Heart left ventricle (tissue), 16 donors: ENCODE results near the gene NPPC. TPM values are rescaled to one million over a fixed set of nuclear protein-coding genes. Genes with fewer than 3 reads are reported as not detected.
A peak's percentile ranks its signal among the peaks of the same experiment; 100 is the strongest.

Source experiments
- ATAC-seq, 4 donors: fragments of 200-7000 bp; cut with Tn5 transposase; one replicate each; pipeline ENCODE4 v1.9.1; 2020 to 2022; ENCODE audit warnings: moderate library complexity in 4 of 4, mild to moderate bottlenecking in 3 of 4, moderate number of reproducible peaks in 1 of 4
- DNase-seq, 5 donors: peaks; one replicate each; pipeline ENCODE4 v3.0.0-alpha.2; 2020
- H3K27ac ChIP-seq, 12 donors: fragments of 200-600 bp; sonication (generic) in 4 of 12; one replicate each; pipeline versions ENCODE4 v1.5.0 to v1.8.0; 2016 to 2022; ENCODE audit warnings: mild to moderate bottlenecking in 2 of 12
- H3K27me3 ChIP-seq, 9 donors: fragments of 200-600 bp; sonication (generic) in 2 of 9; one replicate each; pipeline versions ENCODE4 v1.5.1 to v1.8.0; 2016 to 2022; ENCODE audit warnings: mild to moderate bottlenecking in 3 of 9
- H3K36me3 ChIP-seq, 9 donors: fragments of 200-600 bp; sonication (generic) in 2 of 9; one replicate each; pipeline versions ENCODE4 v1.5.0 to v1.8.0; 2018 to 2022; ENCODE audit warnings: mild to moderate bottlenecking in 2 of 9
- H3K4me1 ChIP-seq, 12 donors: fragments of 200-600 bp; sonication (generic) in 4 of 12; one replicate each; pipeline versions ENCODE4 v1.5.0 to v1.8.0; 2016 to 2022; ENCODE audit warnings: mild to moderate bottlenecking in 3 of 12
- H3K4me3 ChIP-seq, 12 donors: fragments of 200-600 bp; sonication (generic) in 4 of 12; one replicate each; pipeline versions ENCODE4 v1.5.0 to v1.8.0; 2017 to 2022; ENCODE audit warnings: mild to moderate bottlenecking in 9 of 12, moderate library complexity in 4 of 12
- H3K9me3 ChIP-seq, 12 donors: fragments of 200-600 bp; sonication (generic) in 4 of 12; one replicate each; pipeline versions ENCODE4 v1.5.0 to v1.8.0; 2016 to 2022; ENCODE audit warnings: mild to moderate bottlenecking in 1 of 12
- POLR2A ChIP-seq, 2 donors: fragments of 450-650 bp; IDR thresholded peaks; one replicate each; pipeline ENCODE4 v1.6.1; 2017; ENCODE audit warnings: antibody characterized with exemption in 2 of 2, mild to moderate bottlenecking in 2 of 2, moderate library complexity in 2 of 2
- WGBS, 4 donors: extraction: QIAGEN DNeasy Blood & Tissue Kit in 2 of 4; methylation state at CpG; one replicate each; pipeline versions ENCODE4 v1.1.5 to v1.1.7; 2013 to 2018; 5-methylcytosine and 5-hydroxymethylcytosine counted together
- intact Hi-C, 10 donors: fragments of 100-400 bp; cut with DNase I; formaldehyde crosslinking; loops; one replicate each; pipeline versions ENCODE4 v1.11.1 to v1.14.2; 2022
- polyA plus RNA-seq, 2 donors: library from polyadenylated mRNA; stranded (reverse); fragments of 200-250 nt; gene quantifications; one replicate each; pipeline ENCODE4 v1.2.3, GENCODE V29; 2013
- total RNA-seq, 9 donors: library from RNA; depleted of rRNA in 2 of 9; stranded (reverse); fragments of >200 nt in 2 of 9; fragmentation: NEBNext Ultra II Directional in 3 of 9; extraction: Animal tissue kit (Norgen Biotek cat#: 25700) in 3 of 9; gene quantifications; one replicate each; pipeline versions ENCODE4 v1.1.0 to v1.2.4, GENCODE V29; 2016 to 2023
- TF ChIP-seq, protein P1 (sequence below), 12 donors: fragments of 200-600 bp; sonication (generic) in 4 of 12; IDR thresholded peaks; one replicate each; pipeline versions ENCODE4 v1.5.0 to v1.8.0; 2018 to 2022; ENCODE audit warnings: antibody characterized with exemption in 12 of 12, mild to moderate bottlenecking in 5 of 12
- donor health status: ischemic (EF 13 %, LVEDD 7.1; RV severe dilation, severe dysfunction).
- donor health status: healthy with polysubstance abuse.
- donor health status: DM: no; HTN: yes; CAD: no.
- donor health status: DM: no; HTN: no; CAD: no.
- donor health status: ischemic (EF 25% LVEDD 6.9; RV normal size, moderate dysfunction).
- donor health status: ischemic (EF 25% LVEDD 5.7; RV mildly dilated, moderate dysfunction).
- donor health status: healthy.
- donor health status: DM: yes; HTN: yes; CAD: no.
- donor health status: ischemic (EF 35%, LVEDD 5.7; RV mildly dilated, moderate dysfunction).
- donor health status: nonischemic (EF 11% LVEDD 7.7; RV severe dilation, severe dysfunction).
- donor health status: DM: yes; HTN: yes; CAD: no.
- donor health status: PGD.
- donor health status: ischemic (EF 29% LVEDD 5.4; RV normal size, mild dysfunction).
- donor health status: nonischemic (EF 23%, LVEDD 6.1; RV moderate dilation, normal function).

NPPC gene
- total and polyA plus RNA-seq, 11 donors, result 0.42 to 7.0 (median 1.7) TPM; not detected in 2

DNA sequence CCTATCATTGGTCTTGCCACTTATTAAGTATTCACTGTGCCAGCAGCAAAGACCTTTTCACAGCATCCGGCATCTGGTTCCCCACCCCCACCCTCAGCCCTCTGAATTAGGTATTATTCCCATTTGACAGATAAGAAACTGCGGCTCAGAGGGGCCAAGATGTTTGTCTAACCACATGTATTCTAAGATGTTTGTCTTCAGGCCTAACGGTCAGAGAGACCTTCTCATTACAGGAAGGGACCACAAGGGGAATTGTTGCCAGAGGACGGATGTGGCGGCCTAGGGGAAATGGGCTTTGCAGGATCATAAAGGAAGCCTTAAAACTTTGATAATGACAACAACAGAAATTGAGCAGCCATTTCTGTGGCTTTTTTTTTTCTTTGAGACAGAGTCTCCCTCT, 16.6 kb downstream of the NPPC start:
- DNase-seq (peak in 2 of 5 donors; percentile 2 to 10), ATAC-seq (no peak)
- peaks cover 0 to 2% (median 0%) of the 10 kb centered on the region in 12 donors for H3K4me1 ChIP-seq
- no peak overlapping the region for H3K27ac ChIP-seq
- intact Hi-C loops, result loop anchor here (5.0 to 10.0 kb wide), 6 partner anchors 233 to 615 kb away; partner anchors contain the start of genes PRSS56 (in 8 of the 10) and CHRND (in 4 of the 10)
- no peak overlapping the region for H3K4me3 ChIP-seq
- TF ChIP-seq POLR2A (IDR thresholded peaks at IDR 0.05), result no peak
- TF ChIP-seq, protein P1, sequence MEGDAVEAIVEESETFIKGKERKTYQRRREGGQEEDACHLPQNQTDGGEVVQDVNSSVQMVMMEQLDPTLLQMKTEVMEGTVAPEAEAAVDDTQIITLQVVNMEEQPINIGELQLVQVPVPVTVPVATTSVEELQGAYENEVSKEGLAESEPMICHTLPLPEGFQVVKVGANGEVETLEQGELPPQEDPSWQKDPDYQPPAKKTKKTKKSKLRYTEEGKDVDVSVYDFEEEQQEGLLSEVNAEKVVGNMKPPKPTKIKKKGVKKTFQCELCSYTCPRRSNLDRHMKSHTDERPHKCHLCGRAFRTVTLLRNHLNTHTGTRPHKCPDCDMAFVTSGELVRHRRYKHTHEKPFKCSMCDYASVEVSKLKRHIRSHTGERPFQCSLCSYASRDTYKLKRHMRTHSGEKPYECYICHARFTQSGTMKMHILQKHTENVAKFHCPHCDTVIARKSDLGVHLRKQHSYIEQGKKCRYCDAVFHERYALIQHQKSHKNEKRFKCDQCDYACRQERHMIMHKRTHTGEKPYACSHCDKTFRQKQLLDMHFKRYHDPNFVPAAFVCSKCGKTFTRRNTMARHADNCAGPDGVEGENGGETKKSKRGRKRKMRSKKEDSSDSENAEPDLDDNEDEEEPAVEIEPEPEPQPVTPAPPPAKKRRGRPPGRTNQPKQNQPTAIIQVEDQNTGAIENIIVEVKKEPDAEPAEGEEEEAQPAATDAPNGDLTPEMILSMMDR (IDR thresholded peaks at IDR 0.05), result no peak
- no peaks in the 10 kb centered on the region for H3K36me3 ChIP-seq
- H3K9me3 ChIP-seq, result no peaks in the 10 kb centered on the region
- H3K27me3 ChIP-seq, result no peaks in the 10 kb centered on the region
- 50 to 64% (median 59%) methylated on average over 5 of the region's 5 CpGs for WGBS, 4 donors

- Histone ChIP-seq H3K36me3 (no peaks in the 10 kb centered on the region), H3K4me3 (no peak overlapping the region), H3K27me3 (no peaks in the 10 kb centered on the region), H3K27ac (no peak overlapping the region), H3K4me1 (peaks cover 0 to 2% (median 0%) of the 10 kb centered on the region in 12 donors), H3K9me3 (no peaks in the 10 kb centered on the region)
- ATAC-seq (no peak), DNase-seq (peak in 1 of 5 donors; percentile 18)
- no peak for TF ChIP-seq POLR2A (IDR thresholded peaks at IDR 0.05)
- TF ChIP-seq, protein P1 (IDR thresholded peaks at IDR 0.05), result no peak
- WGBS, 4 donors, result 88 to 96% (median 94%) methylated on average over 8 of the region's 8 CpGs
- intact Hi-C loops, result loop anchor here (5.0 to 10.0 kb wide), 6 partner anchors 234 to 616 kb away; partner anchors contain the start of genes PRSS56 (in 8 of the 10) and CHRND (in 4 of the 10)
Observed at GRCh38 chr2:231908584-231908983, 17.6 kb downstream of the NPPC start.

DNA sequence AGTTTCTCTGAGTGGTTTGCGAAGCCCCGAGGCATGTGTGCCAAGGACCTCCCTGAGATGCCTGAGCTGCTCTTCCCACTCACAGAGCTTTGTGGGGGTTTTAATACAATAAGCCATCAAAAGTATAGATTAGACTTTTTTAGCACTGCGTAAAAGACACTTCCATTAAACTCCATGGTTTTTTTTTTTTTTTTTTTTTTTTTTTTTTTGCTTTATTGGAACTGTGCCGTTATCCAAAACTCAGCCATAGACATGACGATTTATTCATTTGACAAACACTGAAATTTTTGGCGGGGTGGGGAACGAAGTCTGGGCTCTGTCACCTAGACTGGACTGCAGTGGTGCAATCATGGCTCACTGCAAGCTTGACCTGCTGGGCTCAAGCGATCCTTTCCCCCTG, 18.4 kb downstream of the NPPC start:
- DNase-seq (no peak), ATAC-seq (no peak)
- Histone ChIP-seq H3K27me3 (no peaks in the 10 kb centered on the region), H3K4me1 (peaks cover 0 to 2% (median 0%) of the 10 kb centered on the region in 12 donors), H3K36me3 (no peaks in the 10 kb centered on the region), H3K9me3 (no peaks in the 10 kb centered on the region), H3K27ac (no peak overlapping the region), H3K4me3 (no peak overlapping the region)
- intact Hi-C loops, result loop anchor here (2.0 to 10.0 kb wide), 8 partner anchors 235 to 617 kb away; partner anchors contain the start of genes PRSS56 (in 8 of the 10) and CHRND (in 4 of the 10)
- no peak for TF ChIP-seq POLR2A (IDR thresholded peaks at IDR 0.05)
- TF ChIP-seq, protein P1 (IDR thresholded peaks at IDR 0.05), result no peak
- WGBS, 4 donors, result 90 to 96% (median 94%) methylated on average over 8 of the region's 8 CpGs

- ATAC-seq, result no peak
- Histone ChIP-seq H3K27ac (no peak overlapping the region), H3K4me3 (no peak overlapping the region), H3K36me3 (no peaks in the 10 kb centered on the region), H3K9me3 (no peaks in the 10 kb centered on the region), H3K4me1 (peaks cover 0 to 2% (median 0%) of the 10 kb centered on the region in 12 donors), H3K27me3 (peaks cover 0 to 10% (median 0%) of the 10 kb centered on the region in 9 donors)
- TF ChIP-seq, protein P1 (IDR thresholded peaks at IDR 0.05), result no peak
- TF ChIP-seq POLR2A (IDR thresholded peaks at IDR 0.05), result no peak
- 89 to 100% (median 90%) methylated on average over 2 to 4 of the region's 4 CpGs for whole genome bisulfite sequencing, 4 donors
- peak in 1 of 5 donors; percentile 41 for DNase-seq
- intact Hi-C loops, result loop anchor here (5.0 to 10.0 kb wide), 6 partner anchors 237 to 620 kb away; partner anchors contain the start of genes PRSS56 (in 8 of the 10) and CHRND (in 4 of the 10)
Observed at GRCh38 chr2:231905026-231905425, 21.2 kb downstream of the NPPC start.
